HG02763 (cell line): Measurements from ENCODE around the gene SLC6A20.
A peak's percentile ranks its signal among the peaks of the same experiment; 100 is the strongest.

Experiments
- ATAC-seq: cut with Tn5 transposase; IDR thresholded peaks from one replicate; pipeline ENCODE4 v1.9.1; 2021; ENCODE audit warnings: mild to moderate bottlenecking, moderate library complexity; ENCODE audit not compliant: unreplicated experiment

SLC6A20 gene, protein sequence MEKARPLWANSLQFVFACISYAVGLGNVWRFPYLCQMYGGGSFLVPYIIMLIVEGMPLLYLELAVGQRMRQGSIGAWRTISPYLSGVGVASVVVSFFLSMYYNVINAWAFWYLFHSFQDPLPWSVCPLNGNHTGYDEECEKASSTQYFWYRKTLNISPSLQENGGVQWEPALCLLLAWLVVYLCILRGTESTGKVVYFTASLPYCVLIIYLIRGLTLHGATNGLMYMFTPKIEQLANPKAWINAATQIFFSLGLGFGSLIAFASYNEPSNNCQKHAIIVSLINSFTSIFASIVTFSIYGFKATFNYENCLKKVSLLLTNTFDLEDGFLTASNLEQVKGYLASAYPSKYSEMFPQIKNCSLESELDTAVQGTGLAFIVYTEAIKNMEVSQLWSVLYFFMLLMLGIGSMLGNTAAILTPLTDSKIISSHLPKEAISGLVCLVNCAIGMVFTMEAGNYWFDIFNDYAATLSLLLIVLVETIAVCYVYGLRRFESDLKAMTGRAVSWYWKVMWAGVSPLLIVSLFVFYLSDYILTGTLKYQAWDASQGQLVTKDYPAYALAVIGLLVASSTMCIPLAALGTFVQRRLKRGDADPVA

GRCh38 chr3:45795882-45796765, at the start of gene SLC6A20:
TSS of gene SLC6A20 (minus strand) at chr3:45796536. CDS start at chr3:45796419, 117 bp downstream.
- ATAC-seq: no peak

DNA sequence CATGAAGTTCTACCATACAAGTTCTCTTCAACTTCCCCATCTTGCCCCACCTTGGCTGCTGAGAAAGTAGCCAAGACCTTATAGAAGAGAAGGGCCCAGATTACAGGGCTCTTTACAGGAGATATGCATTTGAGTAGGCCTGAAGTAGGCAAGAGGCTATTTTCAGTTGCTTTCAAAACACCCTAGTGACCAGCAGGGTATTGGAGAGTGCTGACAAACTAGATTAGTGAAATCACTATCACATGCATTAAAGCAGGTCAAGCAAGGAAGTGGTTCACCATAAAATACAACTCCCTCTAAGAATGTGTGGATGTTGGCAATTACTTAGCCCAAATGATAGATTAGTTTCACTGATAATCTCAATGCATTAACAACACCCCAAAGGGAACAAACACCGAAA, 48.3 kb upstream of the SLC6A20 start:
- ATAC-seq: no peak

- no peak for ATAC-seq
Measured at GRCh38 chr3:45842851-45843625, 46.7 kb upstream of the SLC6A20 start.

DNA sequence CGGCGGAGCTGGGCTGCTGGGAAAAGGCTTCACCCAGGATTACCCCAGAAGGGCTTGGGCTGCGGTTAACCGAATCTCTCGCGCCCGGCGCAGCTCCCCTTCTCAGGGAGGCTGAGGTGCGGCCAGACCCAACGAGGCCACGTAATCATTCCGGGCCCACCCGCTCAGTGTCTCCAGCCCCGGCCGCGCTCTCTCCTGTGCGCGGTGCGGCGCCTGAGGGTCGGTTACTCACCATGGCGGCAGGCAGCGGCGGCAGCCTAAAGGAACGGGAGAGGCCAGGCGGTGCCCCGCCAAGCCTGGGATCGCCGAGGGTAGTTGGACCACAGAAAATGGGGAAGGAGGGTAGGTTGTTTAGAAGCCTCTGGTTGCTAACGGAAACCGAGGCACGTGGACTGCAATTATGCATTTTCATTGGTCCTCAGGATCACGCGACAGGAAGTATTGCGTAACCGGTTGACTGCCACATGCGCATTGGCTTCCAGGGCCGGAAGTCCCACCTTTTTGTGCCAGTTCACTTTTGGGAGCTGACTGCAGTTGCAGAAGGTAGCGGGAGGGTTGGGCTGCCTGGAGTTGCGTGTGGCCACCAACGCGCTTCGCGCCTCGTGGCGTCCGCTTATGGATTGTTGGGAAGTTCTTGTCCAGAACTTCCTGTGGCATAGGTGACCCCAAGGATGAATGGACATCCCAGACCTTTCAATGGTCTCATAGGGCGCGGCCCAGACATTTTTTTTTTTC, 45.6 kb upstream of the SLC6A20 start, which contains the start of gene LZTFL1:
Gene LZTFL1, minus strand, starts transcription at position 363 of the 735 bp plus-strand sequence. Its CDS starts 128 bp downstream, at position 235.
- peak; percentile 96 for ATAC-seq

DNA sequence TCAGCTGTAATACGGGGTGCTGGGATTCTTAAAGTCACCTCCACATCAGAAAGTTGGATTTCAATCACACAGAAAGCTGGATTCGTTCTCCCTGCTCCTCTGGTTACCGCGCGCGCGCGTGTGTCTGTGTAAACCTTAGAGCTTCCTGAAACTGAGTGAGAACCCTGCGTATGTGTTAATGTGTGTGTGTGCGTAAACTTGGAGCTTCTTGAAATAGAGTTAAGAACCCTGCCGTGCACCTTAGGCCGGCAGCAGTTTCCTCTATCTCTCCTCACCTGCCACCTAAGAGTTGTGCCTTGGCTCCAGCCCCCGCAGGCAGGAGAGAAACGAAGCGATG, 45.1 kb upstream of the SLC6A20 start:
- peak; percentile 7 for ATAC-seq

DNA sequence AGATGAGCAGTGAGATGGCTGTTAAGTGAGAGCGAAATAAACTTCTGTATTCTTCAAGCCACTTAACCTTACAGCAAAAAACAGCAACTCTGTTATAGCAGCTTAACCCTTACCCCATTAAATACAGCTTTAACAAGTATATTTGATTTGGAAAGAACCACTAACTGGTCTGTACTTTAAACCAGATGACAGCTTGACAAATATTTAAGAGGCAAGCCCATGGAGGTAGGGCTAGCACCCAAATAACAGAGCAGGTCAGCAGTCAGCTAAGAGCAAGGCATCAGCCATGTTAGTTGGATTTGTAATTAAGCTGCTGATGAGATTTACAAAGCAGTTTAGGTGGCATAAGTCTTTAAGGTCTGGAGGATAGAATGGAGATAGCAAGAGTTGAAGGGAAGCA, 42.1 kb upstream of the SLC6A20 start:
- no peak for ATAC-seq

GRCh38 chr3:45832699-45833098, 36.4 kb upstream of the SLC6A20 start:
- ATAC-seq: no peak

DNA sequence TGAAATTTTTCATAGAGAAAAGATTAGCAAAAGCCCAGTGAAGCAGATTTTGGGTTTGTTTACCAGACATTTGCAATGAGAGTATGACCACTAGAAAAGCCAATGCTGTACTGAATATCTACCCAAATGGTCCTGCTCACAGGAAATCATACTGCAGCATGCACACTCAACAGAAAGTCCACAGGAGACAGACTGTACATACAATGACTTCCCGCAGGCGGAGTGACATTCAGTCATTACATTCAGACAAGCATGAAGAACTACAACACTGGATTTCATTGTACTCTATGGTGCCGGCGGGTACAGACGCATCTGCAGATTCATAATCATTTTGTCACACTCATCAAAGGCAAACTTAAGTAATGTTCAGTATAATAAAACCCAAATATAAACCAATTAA, 33.8 kb upstream of the SLC6A20 start:
- ATAC-seq: no peak

GRCh38 chr3:45826908-45827307, 30.6 kb upstream of the SLC6A20 start:
- ATAC-seq: no peak

- ATAC-seq: no peak
Measured at GRCh38 chr3:45826321-45826720, 30.0 kb upstream of the SLC6A20 start.

DNA sequence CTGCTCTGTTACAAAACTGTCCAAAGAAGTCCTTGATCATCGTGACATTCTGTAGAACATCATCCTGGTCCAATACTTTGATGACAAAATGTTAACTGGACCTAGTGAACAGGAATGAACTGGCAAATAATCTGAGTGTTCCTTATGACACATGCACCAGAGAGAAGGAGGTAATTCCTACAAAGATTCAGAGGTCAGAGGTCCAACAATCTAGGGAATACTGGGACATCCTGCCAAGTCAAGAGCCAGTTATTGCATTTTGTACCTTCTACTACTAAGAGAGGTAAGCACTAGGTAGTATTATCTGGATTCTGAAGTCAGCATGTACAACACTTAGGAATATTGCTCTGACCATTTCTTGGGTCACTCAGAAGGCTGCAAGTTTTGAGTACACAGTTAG, 24.8 kb upstream of the SLC6A20 start:
- ATAC-seq: no peak

GRCh38 chr3:45819543-45819942, 23.2 kb upstream of the SLC6A20 start:
- no peak for ATAC-seq

- no peak for ATAC-seq
Measured at GRCh38 chr3:45817831-45818522, 21.6 kb upstream of the SLC6A20 start.

- ATAC-seq: no peak
Measured at GRCh38 chr3:45816544-45816943, 20.2 kb upstream of the SLC6A20 start.

DNA sequence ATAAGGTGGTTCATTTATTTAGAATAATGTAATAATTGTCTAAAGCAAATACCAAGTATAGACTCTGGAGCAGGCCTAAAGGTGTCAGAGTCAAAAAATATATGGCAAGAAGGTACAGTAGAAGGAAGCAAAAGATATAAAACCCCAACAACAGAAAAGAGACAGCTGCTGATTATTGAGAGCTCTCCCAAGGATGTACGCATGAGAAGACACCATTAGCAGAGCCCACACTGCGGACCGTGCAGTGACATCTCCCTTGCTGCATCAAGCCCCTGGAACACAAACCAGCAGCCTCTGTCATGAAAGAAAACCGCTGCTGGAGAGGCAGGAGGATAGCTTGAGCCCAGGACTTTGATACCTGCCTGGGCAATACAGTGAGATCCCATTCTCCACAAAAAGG, 18.0 kb upstream of the SLC6A20 start:
- no peak for ATAC-seq

DNA sequence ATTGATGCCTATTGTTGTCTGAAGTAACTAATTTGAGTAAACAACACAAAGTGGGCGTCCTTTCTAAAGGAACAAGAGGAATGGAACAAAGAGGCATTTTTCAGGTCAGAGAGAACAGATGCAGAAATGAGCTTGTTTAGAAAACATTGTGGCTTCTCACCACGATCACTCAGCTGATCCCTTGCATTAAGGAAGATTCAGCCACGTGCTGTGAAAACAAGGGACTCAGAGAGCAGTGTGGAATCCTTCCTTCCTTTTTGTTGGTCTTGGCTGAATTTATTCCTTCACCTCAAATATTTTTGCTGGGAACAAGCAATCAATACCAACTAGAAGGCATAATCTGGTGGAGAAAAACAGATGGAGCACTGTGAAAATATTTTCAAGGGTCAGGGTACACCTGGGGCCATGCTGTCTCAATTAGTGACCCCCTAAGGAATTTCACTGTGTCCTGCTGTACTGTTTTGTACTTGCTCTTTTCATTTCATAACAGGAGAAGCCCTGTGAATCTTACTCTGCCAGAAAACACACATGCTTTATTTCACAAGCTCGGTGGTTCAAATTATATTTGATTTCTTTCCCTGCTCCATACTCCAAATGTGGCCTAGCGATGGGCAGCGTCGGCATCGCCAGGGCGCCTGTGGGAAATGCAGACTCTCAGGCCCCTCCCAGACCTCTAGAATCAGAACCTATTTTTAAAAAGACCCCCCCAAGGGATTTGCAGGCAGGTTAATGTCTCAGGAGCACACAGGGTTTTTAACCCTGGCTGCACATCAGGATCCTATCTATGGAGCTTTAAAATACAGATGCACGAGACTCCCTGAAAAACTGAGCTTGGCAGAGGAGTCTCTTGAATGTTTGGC, 11.6 kb upstream of the SLC6A20 start:
- ATAC-seq: no peak

DNA sequence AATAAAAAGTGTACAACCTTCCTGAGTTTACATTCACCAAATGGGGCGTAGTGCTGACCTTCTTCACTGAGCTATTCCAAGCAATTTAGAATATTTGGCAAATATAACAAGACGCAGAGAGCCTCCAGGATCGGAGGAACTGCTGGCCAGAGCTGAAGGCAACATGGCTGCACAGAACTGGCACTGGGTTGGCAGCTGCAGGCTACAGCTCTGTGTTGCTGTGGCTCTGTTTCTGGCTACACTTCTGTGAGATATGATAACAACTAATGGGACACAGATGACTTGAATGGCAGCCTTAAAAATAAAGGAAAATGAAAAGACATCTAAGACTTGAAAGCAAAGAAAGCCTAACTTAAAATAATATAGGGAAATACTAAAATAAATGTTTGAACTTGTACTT, 10.8 kb upstream of the SLC6A20 start:
- no peak for ATAC-seq

GRCh38 chr3:45806072-45806471, 9.7 kb upstream of the SLC6A20 start:
- ATAC-seq: no peak
